OCI-M1 (cell line): ENCODE data around the gene CTLA4.

Experiments
- DNase-seq: peaks from one replicate; lab custom pipeline; 2025; lab: John Stamatoyannopoulos, UW

CTLA4 gene

GRCh38 chr2:203867561-203868200 is at the start of gene CTLA4:
TSS of gene CTLA4 (plus strand) at chr2:203867771. CDS start at chr2:203867943, 172 bp downstream.
- no peak for DNase-seq

DNA sequence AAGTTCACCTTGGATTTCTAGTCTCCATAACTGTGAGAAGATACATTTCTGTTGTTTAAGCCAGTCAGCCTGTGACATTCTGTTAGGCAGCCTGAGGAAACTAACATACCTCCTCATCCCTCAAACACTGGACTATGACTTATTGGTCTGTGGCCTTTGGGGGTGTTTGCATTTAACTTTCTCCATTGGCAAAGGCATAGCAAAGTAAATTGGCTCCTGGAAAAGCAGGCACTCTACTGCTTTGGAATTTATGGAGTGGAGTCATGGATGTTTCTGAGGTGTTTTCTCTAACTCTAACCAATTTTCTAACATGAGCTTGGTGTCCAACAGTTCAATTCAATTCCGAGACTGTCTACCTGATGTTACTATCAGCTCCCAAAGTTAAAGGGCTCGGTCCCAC is 48.9 kb upstream of the CTLA4 start:
- no peak for DNase-seq

GRCh38 chr2:203819434-203820133 is 48.0 kb upstream of the CTLA4 start:
- DNase-seq, result no peak

- DNase-seq, result no peak
These were observed 46.6 kb upstream of the CTLA4 start for GRCh38 chr2:203820969-203821368.

DNA sequence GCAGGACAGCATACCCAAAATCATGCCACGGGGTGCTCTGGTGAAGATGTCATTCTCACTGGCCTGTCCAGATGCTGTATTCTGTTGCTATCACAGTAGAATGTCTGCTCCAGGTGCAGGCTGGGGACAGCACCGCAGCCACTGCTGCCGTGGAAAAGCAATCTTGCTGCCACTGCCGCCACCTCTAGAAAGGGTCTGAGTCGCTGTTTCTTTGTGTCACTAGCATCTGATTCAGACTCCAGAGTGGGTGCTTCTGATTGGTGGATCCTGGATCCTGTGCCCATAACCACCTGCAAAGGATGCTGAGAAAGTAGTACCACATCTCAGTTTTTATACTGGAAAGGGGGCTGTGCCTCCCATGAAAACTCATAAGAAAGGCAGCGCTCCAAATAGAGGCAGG is 45.3 kb upstream of the CTLA4 start:
- DNase-seq, result no peak

- no peak for DNase-seq
These were observed 44.4 kb upstream of the CTLA4 start for GRCh38 chr2:203823173-203823572.

DNA sequence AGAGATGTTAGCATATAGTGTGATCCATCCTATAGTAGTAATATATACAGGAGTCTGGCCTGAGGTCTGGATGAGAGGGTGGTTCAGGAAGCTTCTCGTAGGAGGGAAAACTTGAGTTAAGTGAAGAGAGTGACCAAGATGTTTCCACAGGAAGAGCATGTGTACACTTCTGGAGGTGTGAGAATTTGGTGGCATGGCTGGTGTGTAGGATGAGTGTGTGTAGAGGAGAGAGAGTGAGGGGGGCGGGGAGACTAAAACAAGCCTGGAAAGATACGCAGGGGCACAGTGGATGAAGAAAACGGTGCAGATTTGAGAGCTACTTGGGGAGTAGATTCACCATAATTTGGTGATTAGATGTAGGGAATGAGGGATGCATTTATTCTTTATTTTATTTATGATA is 43.5 kb upstream of the CTLA4 start:
- no peak for DNase-seq

- DNase-seq, result no peak
These were observed 43.0 kb upstream of the CTLA4 start for GRCh38 chr2:203824603-203825002.

DNA sequence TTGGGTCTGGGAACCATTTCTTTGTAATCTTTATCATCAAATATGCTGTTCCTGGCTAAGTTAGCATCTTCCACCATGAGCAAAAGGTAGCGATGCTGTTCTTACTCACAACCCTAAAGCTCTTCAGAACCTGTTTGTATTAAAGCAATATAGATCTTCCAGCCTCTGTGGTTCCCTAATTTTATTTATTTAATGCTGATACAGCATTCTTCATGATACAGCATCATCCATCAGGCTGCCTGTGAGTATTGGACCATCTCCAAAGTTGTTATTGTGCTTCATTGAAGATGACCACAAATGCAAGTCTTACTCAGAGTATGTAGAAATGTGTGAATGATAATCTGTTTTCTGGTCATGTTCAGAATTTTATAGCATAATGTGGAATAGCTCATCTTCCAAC is 40.9 kb upstream of the CTLA4 start:
- no peak for DNase-seq

GRCh38 chr2:203830304-203831055 is 37.1 kb upstream of the CTLA4 start:
- no peak for DNase-seq

- DNase-seq, result no peak
These were observed 32.2 kb upstream of the CTLA4 start for GRCh38 chr2:203835420-203835819.

GRCh38 chr2:203835892-203836800 is 31.4 kb upstream of the CTLA4 start:
- DNase-seq, result no peak

- DNase-seq, result no peak
These were observed 26.8 kb upstream of the CTLA4 start for GRCh38 chr2:203840655-203841205.

GRCh38 chr2:203841654-203842053 is 25.9 kb upstream of the CTLA4 start:
- DNase-seq, result no peak

DNA sequence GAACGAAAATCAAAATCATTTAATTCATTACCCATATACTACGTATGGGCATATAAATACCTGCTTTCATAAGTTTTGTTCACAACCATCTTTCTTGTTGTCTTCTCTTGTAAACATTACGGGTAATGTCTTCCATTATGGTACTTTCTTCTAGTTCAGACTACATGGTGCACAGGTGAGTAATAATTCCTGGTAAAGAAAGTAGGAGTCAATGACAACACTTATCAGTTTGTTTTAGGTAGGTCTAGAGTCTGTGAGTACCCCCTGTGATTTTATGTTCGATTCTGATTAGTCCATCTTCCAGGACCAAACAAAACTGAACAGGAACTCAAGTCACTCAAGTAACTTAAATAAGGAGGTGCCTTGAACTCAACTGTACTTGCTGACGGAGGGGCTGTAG is 25.2 kb upstream of the CTLA4 start:
- no peak for DNase-seq

GRCh38 chr2:203846490-203847105 is 21.0 kb upstream of the CTLA4 start:
- DNase-seq, result no peak

GRCh38 chr2:203849010-203849409 is 18.6 kb upstream of the CTLA4 start:
- no peak for DNase-seq

GRCh38 chr2:203852760-203853159 is 14.8 kb upstream of the CTLA4 start:
- DNase-seq, result no peak

GRCh38 chr2:203853271-203853670 is 14.3 kb upstream of the CTLA4 start:
- no peak for DNase-seq

DNA sequence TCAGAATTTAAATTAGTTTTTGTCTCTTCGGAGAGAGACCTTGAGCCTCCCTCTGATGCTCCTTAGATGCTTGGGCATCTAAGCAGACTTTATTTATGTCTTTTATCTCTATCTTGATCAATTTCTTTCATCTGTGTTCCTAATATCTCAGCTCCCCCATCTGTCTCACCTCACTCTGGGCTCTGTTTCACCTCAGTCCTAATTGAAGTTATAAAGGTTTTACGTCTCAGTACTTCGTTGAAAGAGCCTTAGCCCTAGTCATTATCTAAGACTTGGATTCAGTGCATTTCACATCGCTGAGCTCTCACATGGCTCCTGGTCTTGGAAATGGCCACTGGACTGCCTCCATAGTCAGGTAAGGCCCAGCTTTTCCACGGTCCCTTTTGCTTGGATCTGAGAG is 13.8 kb upstream of the CTLA4 start:
- no peak for DNase-seq

- DNase-seq, result no peak
These were observed 12.3 kb upstream of the CTLA4 start for GRCh38 chr2:203855274-203855673.
